Femur (tissue), 1 donor: Measurements from ENCODE around the gene MAD2L1.
"Not testable (repeated sequence)": the region's sequence is repeated elsewhere in the genome, so short reads cannot be mapped to it uniquely, and the experiment has no call there.

Source experiments
- DNase-seq: peaks from one replicate; pipeline ENCODE4 v3.0.0-alpha.2; 2017

Gene MAD2L1

GRCh38 chr4:120066517-120067340 is at the start of gene MAD2L1:
Gene MAD2L1, minus strand, starts transcription at chr4:120066848. Its CDS starts 114 bp downstream, at chr4:120066734.
- peak; percentile 99 for DNase-seq

- no peak for DNase-seq
Observed at GRCh38 chr4:120111745-120112144, 45.1 kb upstream of the MAD2L1 start.

GRCh38 chr4:120109406-120109805 is 42.8 kb upstream of the MAD2L1 start:
- no peak for DNase-seq

- DNase-seq = no peak
Observed at GRCh38 chr4:120105472-120105871, 38.8 kb upstream of the MAD2L1 start.

GRCh38 chr4:120096508-120097297 is 30.1 kb upstream of the MAD2L1 start:
- no peak for DNase-seq

GRCh38 chr4:120088507-120088906 is 21.9 kb upstream of the MAD2L1 start:
- no peak for DNase-seq

- not testable (repeated sequence) for DNase-seq
Observed at GRCh38 chr4:120088066-120088465, 21.4 kb upstream of the MAD2L1 start.

- DNase-seq = no peak
Observed at GRCh38 chr4:120085705-120086104, 19.1 kb upstream of the MAD2L1 start.

GRCh38 chr4:120084327-120084726 is 17.7 kb upstream of the MAD2L1 start:
- DNase-seq = no peak

GRCh38 chr4:120083152-120083551 is 16.5 kb upstream of the MAD2L1 start:
- DNase-seq = no peak

- no peak for DNase-seq
Observed at GRCh38 chr4:120082251-120082650, 15.6 kb upstream of the MAD2L1 start.

GRCh38 chr4:120081726-120082125 is 15.1 kb upstream of the MAD2L1 start:
- DNase-seq = no peak

GRCh38 chr4:120080533-120080932 is 13.9 kb upstream of the MAD2L1 start:
- no peak for DNase-seq

GRCh38 chr4:120079839-120080520 is 13.3 kb upstream of the MAD2L1 start:
- no peak for DNase-seq

GRCh38 chr4:120078216-120078615 is 11.6 kb upstream of the MAD2L1 start:
- DNase-seq = no peak

- peak; percentile 61 for DNase-seq
Observed at GRCh38 chr4:120071192-120071795, 4.6 kb upstream of the MAD2L1 start.

- DNase-seq = no peak
Observed at GRCh38 chr4:120070196-120070595, 3.5 kb upstream of the MAD2L1 start.

- no peak for DNase-seq
Observed at GRCh38 chr4:120065974-120066516, 603 bp downstream of the MAD2L1 start.

- no peak for DNase-seq
Observed at GRCh38 chr4:120064887-120065286, 1.8 kb downstream of the MAD2L1 start.

- DNase-seq = not testable (repeated sequence)
Observed at GRCh38 chr4:120063711-120064110, 2.9 kb downstream of the MAD2L1 start.

GRCh38 chr4:120062663-120063195 is 3.9 kb downstream of the MAD2L1 start:
- DNase-seq = no peak

GRCh38 chr4:120059036-120059435 is 7.6 kb downstream of the MAD2L1 start:
- DNase-seq = no peak
